HL-60 (cell line): Measurements from ENCODE around the gene RBMS3.

ENCODE experiments used
- DNase-seq, 2 experiments: peaks; one replicate each; pipeline ENCODE4 v3.0.0-alpha.2; 2010 to 2020; ENCODE audit warnings: low read depth in 1 of 2, low spot score in 1 of 2
- H3K27ac ChIP-seq: fragments of 250-450 bp; sonication (Bioruptor Pico); replicated peaks from 2 replicates; pipeline ENCODE4 v1.5.1; 2020; ENCODE audit warnings: mild to moderate bottlenecking, moderate library complexity
- H3K27me3 ChIP-seq: fragments of 250-450 bp; sonication (Bioruptor Pico); 2 replicates; pipeline ENCODE4 v1.5.1; 2021; ENCODE audit warnings: mild to moderate bottlenecking, moderate library complexity; ENCODE audit not compliant: insufficient read depth, poor library complexity, severe bottlenecking
- H3K4me3 ChIP-seq: replicated peaks from 2 replicates; pipeline ENCODE4 v1.5.1; 2011; ENCODE audit warnings: mild to moderate bottlenecking, control low read depth, low read length; ENCODE audit not compliant: insufficient read depth
- GABPA ChIP-seq: IDR thresholded peaks from 2 replicates; pipeline ENCODE4 v1.6.1; 2012; ENCODE audit warnings: low read depth
- POLR2AphosphoS5 ChIP-seq: IDR thresholded peaks from 2 replicates; pipeline ENCODE4 v1.6.1; 2012; ENCODE audit warnings: low read depth
- SPI1 ChIP-seq: IDR thresholded peaks from 2 replicates; pipeline ENCODE4 v1.6.1; 2012; ENCODE audit warnings: low read depth, mild to moderate bottlenecking, borderline replicate concordance
- TF ChIP-seq, protein P1 (sequence below): IDR thresholded peaks from 2 replicates; pipeline ENCODE4 v1.6.1; 2012; ENCODE audit warnings: low read depth; ENCODE audit not compliant: insufficient replicate concordance
- TF ChIP-seq, protein P2 (sequence below): IDR thresholded peaks from one replicate; pipeline ENCODE4 v1.5.1; 2011; ENCODE audit warnings: low read length, control low read depth, inconsistent platforms; ENCODE audit not compliant: insufficient read depth

Gene RBMS3

GRCh38 chr3:29565236-29565635 lies 284.4 kb downstream of the RBMS3 start:
- TF ChIP-seq, protein P1, sequence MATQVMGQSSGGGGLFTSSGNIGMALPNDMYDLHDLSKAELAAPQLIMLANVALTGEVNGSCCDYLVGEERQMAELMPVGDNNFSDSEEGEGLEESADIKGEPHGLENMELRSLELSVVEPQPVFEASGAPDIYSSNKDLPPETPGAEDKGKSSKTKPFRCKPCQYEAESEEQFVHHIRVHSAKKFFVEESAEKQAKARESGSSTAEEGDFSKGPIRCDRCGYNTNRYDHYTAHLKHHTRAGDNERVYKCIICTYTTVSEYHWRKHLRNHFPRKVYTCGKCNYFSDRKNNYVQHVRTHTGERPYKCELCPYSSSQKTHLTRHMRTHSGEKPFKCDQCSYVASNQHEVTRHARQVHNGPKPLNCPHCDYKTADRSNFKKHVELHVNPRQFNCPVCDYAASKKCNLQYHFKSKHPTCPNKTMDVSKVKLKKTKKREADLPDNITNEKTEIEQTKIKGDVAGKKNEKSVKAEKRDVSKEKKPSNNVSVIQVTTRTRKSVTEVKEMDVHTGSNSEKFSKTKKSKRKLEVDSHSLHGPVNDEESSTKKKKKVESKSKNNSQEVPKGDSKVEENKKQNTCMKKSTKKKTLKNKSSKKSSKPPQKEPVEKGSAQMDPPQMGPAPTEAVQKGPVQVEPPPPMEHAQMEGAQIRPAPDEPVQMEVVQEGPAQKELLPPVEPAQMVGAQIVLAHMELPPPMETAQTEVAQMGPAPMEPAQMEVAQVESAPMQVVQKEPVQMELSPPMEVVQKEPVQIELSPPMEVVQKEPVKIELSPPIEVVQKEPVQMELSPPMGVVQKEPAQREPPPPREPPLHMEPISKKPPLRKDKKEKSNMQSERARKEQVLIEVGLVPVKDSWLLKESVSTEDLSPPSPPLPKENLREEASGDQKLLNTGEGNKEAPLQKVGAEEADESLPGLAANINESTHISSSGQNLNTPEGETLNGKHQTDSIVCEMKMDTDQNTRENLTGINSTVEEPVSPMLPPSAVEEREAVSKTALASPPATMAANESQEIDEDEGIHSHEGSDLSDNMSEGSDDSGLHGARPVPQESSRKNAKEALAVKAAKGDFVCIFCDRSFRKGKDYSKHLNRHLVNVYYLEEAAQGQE: no peak
- TF ChIP-seq POLR2AphosphoS5 (no peak), GABPA (no peak), SPI1 (no peak)
- TF ChIP-seq, protein P2, sequence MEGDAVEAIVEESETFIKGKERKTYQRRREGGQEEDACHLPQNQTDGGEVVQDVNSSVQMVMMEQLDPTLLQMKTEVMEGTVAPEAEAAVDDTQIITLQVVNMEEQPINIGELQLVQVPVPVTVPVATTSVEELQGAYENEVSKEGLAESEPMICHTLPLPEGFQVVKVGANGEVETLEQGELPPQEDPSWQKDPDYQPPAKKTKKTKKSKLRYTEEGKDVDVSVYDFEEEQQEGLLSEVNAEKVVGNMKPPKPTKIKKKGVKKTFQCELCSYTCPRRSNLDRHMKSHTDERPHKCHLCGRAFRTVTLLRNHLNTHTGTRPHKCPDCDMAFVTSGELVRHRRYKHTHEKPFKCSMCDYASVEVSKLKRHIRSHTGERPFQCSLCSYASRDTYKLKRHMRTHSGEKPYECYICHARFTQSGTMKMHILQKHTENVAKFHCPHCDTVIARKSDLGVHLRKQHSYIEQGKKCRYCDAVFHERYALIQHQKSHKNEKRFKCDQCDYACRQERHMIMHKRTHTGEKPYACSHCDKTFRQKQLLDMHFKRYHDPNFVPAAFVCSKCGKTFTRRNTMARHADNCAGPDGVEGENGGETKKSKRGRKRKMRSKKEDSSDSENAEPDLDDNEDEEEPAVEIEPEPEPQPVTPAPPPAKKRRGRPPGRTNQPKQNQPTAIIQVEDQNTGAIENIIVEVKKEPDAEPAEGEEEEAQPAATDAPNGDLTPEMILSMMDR: no peak
- Histone ChIP-seq H3K27ac (no peak overlapping the region), H3K4me3 (no peak overlapping the region), H3K27me3 (no peaks in the 10 kb centered on the region)
- DNase-seq: no peak

- TF ChIP-seq GABPA: no peak
- no peak for TF ChIP-seq POLR2AphosphoS5
- TF ChIP-seq, protein P2: no peak
- TF ChIP-seq, protein P1: no peak
- no peak for TF ChIP-seq SPI1
- H3K27me3 ChIP-seq: no peaks in the 10 kb centered on the region
- H3K27ac ChIP-seq: no peak overlapping the region
- no peak for DNase-seq
- H3K4me3 ChIP-seq: no peak overlapping the region
Observed at GRCh38 chr3:29567501-29567900, 286.6 kb downstream of the RBMS3 start.

DNA sequence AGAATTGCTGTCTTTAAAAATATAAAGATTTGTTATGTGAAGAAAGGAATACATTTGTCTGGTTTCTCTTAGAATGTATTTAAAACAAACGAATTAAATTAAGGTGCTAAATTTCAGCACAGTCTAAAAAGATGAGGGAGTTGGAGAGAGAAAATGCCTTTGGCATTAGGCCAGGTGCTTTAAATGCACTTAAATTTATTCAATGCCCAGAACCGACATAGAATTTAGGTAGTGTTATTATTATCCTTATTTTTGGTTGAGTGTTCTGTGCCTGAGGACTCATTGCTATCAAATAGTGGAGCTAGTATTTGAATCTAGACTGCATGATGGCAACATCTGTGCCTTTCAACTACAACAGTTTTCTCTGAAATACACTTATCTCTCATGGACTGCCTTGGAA lies 287.5 kb downstream of the RBMS3 start:
- no peak overlapping the region for H3K27ac ChIP-seq
- DNase-seq: no peak
- TF ChIP-seq SPI1 (no peak), POLR2AphosphoS5 (no peak), GABPA (no peak)
- TF ChIP-seq, protein P2: no peak
- TF ChIP-seq, protein P1: no peak

More for the DNA sequence above, 287.5 kb downstream of the RBMS3 start:
- Histone ChIP-seq H3K27me3 (no peaks in the 10 kb centered on the region), H3K4me3 (no peak overlapping the region)
